NOMO-1 (cell line): ENCODE measurements around the gene TAS2R14.

Experiments
- DNase-seq, 2 experiments: peaks; one replicate each; lab custom pipeline; 2025; ENCODE audit not compliant: unreplicated experiment in 2 of 2; lab: John Stamatoyannopoulos, UW

TAS2R14 gene

DNA sequence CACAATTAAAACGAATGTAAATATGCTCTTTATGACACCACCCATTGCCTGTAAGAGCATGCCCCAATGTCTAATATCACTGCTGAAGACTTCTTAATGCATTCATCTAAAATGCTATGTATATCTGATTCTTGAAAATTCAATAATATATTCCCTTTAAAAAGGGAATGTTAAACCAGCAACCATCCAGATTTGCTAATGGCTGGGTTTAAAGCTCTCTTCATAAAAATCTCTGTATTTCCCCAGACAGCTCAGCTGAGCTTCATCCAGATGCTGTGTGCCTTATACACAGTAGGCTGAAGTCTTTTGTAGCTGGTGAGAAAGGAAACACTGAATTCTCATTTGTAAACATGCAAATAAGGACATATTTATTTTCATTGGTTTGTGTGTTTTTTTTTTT is at the start of gene TAS2R14:
TSS of gene TAS2R14 (minus strand) at position 101 of the 400 bp plus-strand sequence. CDS start at position 45, 56 bp downstream.
- no peak for DNase-seq

GRCh38 chr12:10986812-10987211 is 47.7 kb upstream of the TAS2R14 start, which contains the start of gene TAS2R50:
TAS2R50 (minus strand) TSS chr12:10986912; CDS start chr12:10986860, 52 bp downstream.
- DNase-seq: no peak

DNA sequence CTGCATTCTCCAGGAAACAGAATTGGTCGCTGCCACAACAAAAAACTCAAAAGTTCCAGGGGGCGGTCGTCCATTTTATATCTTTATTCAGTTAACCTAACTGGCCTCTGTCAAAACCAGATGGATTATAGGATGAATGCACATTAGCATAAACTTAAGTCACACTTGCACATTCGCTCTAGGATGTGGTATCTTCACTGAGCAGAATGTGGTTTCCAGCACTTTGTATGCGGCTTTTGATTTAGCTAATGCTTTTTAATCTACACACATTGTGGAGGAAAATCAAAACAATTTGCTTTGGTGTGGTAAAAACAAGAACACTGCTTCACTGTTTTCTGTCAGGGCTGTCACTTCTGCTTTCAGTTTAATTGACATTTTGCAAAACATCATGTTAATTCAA is 43.2 kb upstream of the TAS2R14 start:
- no peak for DNase-seq

- no peak for DNase-seq
These were observed 35.9 kb upstream of the TAS2R14 start for GRCh38 chr12:10974965-10975364.

DNA sequence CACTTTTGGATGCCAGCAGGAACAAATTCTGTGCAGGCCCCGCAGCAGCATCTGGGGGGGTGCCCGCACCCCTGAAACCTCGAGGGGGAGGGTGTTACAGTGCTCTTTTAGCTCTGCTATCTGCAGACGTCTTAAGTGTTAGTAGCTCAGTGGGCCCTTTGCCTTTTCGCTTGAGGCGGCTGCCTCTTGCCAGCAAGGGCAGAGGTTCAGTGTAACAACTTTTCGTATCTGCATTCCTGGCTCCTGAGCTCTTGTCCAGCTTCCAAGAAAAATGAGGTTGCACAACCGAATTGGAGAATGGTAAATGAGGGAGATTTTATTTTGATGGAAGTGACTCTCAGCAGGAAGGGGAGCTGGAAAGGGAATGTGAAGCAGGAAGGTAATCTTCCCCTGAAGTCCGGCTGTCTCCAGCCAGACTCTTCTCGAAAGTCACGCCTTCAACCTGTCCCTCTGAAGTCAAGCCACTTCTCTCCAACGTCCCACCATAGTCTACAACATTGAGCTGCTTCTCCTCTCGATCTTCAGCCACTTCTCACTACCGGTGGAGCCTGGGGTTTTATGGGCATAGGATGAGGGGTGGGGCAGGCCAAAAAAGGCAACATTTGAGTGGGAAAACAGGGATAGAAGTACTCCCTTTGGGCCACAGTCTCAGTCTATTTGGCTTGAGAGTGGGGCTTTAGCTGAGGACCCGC is 29.8 kb upstream of the TAS2R14 start:
- no peak for DNase-seq

- DNase-seq: no peak
These were observed 28.3 kb upstream of the TAS2R14 start for GRCh38 chr12:10967409-10967808.

DNA sequence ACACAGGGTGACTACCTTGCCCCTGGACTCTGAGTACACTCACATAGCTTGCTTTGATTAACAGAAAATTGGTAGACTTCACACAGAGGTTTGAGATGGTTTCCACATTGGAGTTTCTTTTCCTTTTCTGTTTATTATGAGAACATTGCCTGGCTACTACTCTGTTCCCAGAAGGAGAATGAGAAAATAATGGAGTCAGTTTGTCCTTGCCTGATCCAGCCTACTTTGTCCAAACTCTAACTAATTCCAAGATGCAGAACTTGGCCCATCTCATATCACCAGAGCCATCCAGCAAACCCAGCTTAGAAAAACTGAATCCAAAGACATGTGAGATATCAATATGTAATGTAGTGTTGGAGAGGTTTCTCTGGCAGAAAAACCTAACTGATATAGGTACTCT is 27.3 kb upstream of the TAS2R14 start:
- DNase-seq: no peak

DNA sequence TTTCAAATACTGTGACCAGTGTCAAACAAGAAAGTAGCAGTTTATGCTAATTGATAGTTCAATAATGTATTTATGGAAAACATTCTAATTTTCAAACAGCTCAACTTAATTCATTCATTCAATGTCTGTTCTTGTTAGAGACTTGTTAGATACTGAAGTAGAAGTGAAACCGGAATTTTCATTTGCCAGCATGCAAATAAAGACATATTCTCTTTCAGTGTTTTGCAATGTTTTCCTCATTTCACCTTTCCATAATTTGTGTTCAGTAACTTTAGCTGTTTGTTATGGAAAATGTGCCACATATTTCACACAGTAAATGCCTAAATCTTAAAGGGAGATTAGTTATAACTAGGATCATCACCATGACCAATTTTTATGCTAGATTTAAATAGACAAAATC is 26.4 kb upstream of the TAS2R14 start:
- no peak for DNase-seq

DNA sequence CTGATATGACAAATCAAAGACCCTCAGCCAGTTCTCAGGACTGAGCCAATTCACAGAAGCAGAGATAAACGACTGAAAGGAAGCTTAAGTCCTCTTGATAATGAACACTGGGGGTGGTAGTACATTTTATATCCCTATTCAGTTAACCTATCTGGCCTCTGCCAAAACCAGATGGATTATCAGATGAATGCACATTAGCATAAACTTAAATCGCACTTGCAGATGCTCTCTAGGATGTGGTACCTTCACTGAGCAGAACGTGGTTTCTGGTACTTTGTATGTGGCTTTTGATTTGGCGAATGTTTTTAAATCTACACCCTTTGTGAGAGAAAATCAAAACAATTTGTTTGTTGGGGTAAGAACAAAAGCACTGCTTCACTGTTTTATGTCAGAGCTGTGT is 21.1 kb upstream of the TAS2R14 start:
- DNase-seq: no peak

DNA sequence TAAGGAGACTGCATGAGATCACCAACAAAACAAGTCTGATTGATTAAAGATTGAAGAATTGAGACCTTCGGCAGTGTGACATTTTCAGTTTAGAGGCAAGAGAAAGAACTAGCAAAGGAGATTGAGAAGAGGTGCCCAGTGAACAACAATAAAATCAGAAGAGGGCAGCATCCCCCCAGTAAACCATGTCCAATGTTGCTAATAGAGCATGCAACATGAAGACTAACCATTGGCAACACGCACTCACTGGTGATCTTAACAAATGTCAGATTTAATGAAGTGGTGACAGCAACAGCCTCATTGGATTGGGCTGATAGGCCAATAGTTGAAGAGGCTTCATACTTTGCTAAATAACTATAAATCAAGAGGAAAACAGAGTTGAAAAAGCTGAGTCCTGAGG is 20.7 kb upstream of the TAS2R14 start:
- no peak for DNase-seq

DNA sequence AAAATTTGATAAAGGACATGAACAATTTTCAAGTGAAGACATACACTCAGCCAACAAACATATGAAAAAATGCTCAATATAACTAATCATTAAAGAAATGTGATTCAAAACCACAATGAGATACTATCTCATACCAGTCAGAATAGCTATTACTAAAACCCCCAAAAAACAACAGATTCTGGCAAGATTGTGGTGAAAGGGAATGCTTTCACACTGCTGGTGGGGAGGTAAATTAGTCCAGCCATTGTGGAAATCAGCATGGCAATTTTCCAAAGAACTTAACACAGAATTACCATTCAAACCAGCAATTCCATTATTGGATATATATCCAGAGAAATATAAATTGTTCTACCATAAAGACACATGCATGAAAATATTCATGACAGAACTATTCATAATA is 18.7 kb upstream of the TAS2R14 start:
- no peak for DNase-seq

DNA sequence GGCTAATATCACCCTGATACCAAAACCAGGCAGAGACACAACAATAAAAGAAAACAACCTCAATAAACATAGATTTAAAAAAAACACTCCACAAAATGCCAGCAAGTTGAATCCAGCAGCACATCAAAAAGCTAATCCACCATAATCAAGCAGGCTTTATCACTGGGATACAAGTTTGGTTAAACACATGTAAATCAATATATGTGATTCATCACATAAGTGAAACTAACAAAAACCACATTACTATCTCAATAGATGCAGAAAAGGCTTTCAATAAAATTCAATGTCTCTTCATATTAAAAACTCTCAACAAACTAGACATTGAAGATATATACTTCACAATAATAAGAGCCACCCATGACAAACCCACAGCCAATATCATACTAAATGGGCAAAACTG is 17.0 kb upstream of the TAS2R14 start:
- DNase-seq: no peak

DNA sequence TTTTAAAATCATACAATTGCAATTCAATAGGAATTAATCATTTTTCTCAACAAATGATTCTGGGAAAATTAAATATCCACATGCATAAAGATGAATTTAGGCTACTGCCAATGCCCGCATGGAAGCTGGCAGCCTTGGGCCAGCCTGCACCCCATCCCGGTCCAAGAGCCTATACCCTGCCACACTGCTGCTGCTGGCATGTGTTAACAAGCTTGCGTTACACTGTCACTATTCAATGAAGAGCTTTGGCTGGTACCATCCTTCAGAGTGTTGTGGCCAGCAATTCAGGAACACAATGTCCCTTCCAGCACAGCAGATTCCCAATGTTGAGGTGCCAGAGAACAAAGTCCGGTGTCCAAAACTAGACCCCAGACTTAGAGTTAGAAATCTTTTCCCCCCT is 13.6 kb upstream of the TAS2R14 start:
- DNase-seq: no peak

DNA sequence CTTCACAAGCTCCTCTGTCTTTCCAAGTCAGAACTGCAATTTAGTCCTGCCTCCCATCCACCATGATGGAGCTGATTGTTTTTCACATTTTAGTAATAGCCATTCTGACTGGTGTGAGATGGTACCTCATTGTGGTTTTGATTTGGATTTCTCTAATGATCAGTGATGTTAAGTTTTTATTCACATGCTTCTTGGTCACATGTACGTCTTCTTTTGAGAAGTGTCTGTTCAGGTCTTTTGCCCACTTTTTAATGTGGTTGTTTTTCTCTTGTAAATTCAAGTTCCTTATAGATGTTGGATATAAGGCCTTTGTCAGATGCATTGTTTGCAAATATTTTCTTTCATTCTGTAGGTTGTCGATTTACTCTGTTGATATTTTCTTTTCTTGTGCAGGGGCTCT is 4.1 kb upstream of the TAS2R14 start:
- DNase-seq: no peak

DNA sequence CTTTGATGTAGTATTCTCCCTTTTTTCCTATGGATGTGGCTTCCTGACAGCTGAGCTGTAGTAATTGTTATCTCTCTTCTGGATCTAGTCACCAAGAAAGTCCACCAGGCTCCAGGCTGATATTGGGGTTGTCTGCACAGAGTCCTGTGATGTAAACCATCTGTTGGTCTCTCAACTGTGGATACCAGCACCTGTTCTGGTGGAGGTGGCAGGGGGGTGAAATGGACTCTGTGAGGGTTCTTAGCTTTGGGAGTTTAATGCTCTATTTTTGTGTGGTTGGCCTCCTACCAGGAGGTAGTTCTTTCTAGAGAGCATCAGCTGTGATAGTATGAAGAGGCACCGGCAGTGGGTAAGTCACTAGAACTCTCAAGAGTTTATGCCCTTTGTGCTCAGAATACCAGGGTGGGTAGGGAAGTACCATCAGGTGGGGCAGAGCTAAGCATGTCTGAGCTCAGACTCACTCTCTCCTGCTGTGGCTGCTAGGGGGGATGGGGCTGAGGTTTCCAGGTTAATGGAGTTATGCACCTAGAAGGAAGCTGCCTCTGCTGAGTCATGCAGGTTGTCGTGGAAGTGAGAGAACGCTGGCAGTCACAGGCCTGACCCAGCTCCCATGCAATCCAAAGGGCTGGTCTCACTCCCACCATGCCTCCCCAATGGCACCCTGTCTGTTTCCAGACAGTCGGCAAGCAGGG is 3.0 kb upstream of the TAS2R14 start:
- DNase-seq: no peak

DNA sequence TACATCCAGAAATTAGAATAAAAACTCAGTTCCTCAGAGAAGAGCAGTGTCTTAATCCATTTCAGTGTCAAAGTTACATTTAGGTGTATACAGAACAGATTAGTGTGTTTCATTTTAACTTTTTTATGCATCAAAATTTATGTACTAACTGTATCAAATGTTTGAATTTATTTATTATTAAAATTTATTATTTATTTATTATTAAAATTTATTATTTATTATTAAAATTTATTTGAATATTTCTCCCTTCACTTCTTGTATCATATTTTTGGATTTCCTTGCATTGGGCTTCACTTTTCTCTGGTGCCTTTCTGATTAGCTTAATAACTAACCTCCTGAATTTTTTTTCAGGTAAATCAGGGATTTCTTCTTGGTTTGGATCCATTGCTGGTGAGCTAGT is 2.3 kb upstream of the TAS2R14 start:
- DNase-seq: no peak

DNA sequence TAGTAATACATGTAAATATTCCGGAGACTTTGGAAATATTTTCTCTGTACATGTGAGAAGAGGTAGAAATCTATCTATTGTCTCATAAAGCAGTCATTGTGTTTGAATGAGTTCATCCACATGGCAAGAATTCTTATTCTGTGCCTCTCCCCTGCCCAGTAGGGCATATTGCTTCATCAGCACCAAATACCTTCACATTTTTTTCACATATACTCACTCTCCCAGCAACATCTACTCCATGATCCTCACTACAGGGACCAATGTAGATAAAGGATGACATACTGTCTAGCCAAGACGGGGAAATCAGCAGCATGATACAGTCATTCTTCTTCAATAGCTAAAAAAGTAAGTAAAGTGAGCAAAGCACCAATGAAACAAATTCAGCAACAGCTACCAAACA is 1.3 kb upstream of the TAS2R14 start:
- DNase-seq: no peak

- no peak for DNase-seq
These were observed 2.6 kb downstream of the TAS2R14 start for GRCh38 chr12:10936506-10936905.

- DNase-seq: no peak
These were observed 10.2 kb downstream of the TAS2R14 start, which contains the start of gene PRH2 for GRCh38 chr12:10928746-10929286. PRH2 (plus strand) TSS chr12:10929236; CDS start chr12:10929274, 38 bp downstream.

- no peak for DNase-seq
These were observed 12.8 kb downstream of the TAS2R14 start for GRCh38 chr12:10926269-10926668.

GRCh38 chr12:10919809-10920208 is 19.3 kb downstream of the TAS2R14 start:
- no peak for DNase-seq

DNA sequence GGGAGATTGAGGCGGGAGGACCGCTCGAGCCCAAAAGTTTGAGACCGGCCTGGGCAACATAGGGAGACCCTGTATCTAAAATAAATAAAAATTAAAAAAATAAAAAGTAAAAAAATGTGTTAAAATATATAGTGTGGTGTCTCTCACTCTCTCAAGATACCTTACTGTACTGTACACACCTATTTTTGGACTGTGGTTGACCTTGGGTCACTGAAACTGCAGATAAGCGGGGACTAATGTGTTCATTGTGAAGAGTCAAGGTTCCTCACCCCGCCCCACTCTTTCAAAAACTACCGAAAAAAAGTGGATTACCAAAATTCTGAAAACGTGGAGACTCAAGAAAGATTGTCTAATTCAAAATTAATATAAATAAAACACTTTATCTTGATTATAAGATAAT is 28.7 kb downstream of the TAS2R14 start:
- no peak for DNase-seq
